Muscle layer of duodenum (tissue), 2 donors: ENCODE results near the gene PROSER2.

Experiments used
- H3K27ac ChIP-seq: one replicate; pipeline ENCODE4 v1.7.0; 2013; ENCODE audit warnings: mild to moderate bottlenecking, low read length
- H3K27me3 ChIP-seq: one replicate; pipeline ENCODE4 v1.7.0; 2013; ENCODE audit warnings: low read depth, mild to moderate bottlenecking, control low read depth, low read length
- H3K36me3 ChIP-seq, 2 donors: one replicate each; pipeline ENCODE4 v1.7.0; 2013; ENCODE audit warnings: low read length in 2 of 2, control low read depth in 1 of 2, mild to moderate bottlenecking in 1 of 2; ENCODE audit not compliant: insufficient read depth in 2 of 2, control insufficient read depth in 1 of 2
- H3K4me1 ChIP-seq, 2 donors: one replicate each; pipeline ENCODE4 v1.7.0; 2013; ENCODE audit warnings: low read length in 2 of 2, mild to moderate bottlenecking in 2 of 2, control low read depth in 1 of 2, moderate library complexity in 1 of 2; ENCODE audit not compliant: insufficient read depth in 2 of 2, control insufficient read depth in 1 of 2
- H3K4me3 ChIP-seq, 2 donors: one replicate each; pipeline ENCODE4 v1.7.0; 2013; ENCODE audit warnings: low read length in 2 of 2, low read depth in 1 of 2, mild to moderate bottlenecking in 1 of 2
- H3K9me3 ChIP-seq, 2 donors: one replicate each; pipeline ENCODE4 v1.7.0; 2013; ENCODE audit warnings: low read length in 2 of 2, control low read depth in 1 of 2, mild to moderate bottlenecking in 1 of 2; ENCODE audit not compliant: control insufficient read depth in 1 of 2
- donor health status: healthy.

The PROSER2 gene

GRCh38 chr10:11823122-11823988, at the start of gene PROSER2:
TSS of gene PROSER2 (plus strand) at chr10:11823356. CDS start at chr10:11852078, 28,722 bp downstream.
- Histone ChIP-seq H3K27me3 (peaks cover 4% of the 10 kb centered on the region), H3K9me3 (no peaks in the 10 kb centered on the region), H3K4me1 (peaks cover 0 to 10% of the 10 kb centered on the region in 2 donors), H3K4me3 (peak within 1 kb of the TSS; percentile 37 to 70), H3K36me3 (no peaks in the 10 kb centered on the region), H3K27ac (no peak within 1 kb of the TSS)

- Histone ChIP-seq H3K36me3 (no peaks in the 10 kb centered on the region), H3K27me3 (no peaks in the 10 kb centered on the region), H3K4me3 (no peak overlapping the region), H3K27ac (no peak overlapping the region), H3K9me3 (no peaks in the 10 kb centered on the region), H3K4me1 (no peaks in the 10 kb centered on the region)
Observed at GRCh38 chr10:11773761-11774441, 49.3 kb upstream of the PROSER2 start.

GRCh38 chr10:11775412-11775811, 47.7 kb upstream of the PROSER2 start:
- Histone ChIP-seq H3K27me3 (no peaks in the 10 kb centered on the region), H3K4me1 (no peaks in the 10 kb centered on the region), H3K4me3 (no peak overlapping the region)

GRCh38 chr10:11776080-11776479, 47.1 kb upstream of the PROSER2 start:
- Histone ChIP-seq H3K4me3 (no peak overlapping the region), H3K36me3 (no peaks in the 10 kb centered on the region), H3K4me1 (no peaks in the 10 kb centered on the region), H3K27me3 (no peaks in the 10 kb centered on the region), H3K9me3 (no peaks in the 10 kb centered on the region), H3K27ac (no peak overlapping the region)

More at GRCh38 chr10:11775412-11775811, 47.7 kb upstream of the PROSER2 start:
- H3K36me3 ChIP-seq = no peaks in the 10 kb centered on the region
- no peak overlapping the region for H3K27ac ChIP-seq
- H3K9me3 ChIP-seq = no peaks in the 10 kb centered on the region

GRCh38 chr10:11781114-11781513, 42.0 kb upstream of the PROSER2 start:
- Histone ChIP-seq H3K27me3 (no peaks in the 10 kb centered on the region), H3K4me3 (no peak overlapping the region), H3K27ac (no peak overlapping the region), H3K9me3 (no peaks in the 10 kb centered on the region), H3K4me1 (no peaks in the 10 kb centered on the region), H3K36me3 (no peaks in the 10 kb centered on the region)

GRCh38 chr10:11782793-11783557, 40.2 kb upstream of the PROSER2 start:
- Histone ChIP-seq H3K27me3 (no peaks in the 10 kb centered on the region), H3K36me3 (no peaks in the 10 kb centered on the region), H3K4me3 (no peak overlapping the region), H3K27ac (no peak overlapping the region), H3K9me3 (no peaks in the 10 kb centered on the region), H3K4me1 (no peaks in the 10 kb centered on the region)

- no peaks in the 10 kb centered on the region for H3K9me3 ChIP-seq
Observed at GRCh38 chr10:11783558-11783865, 39.6 kb upstream of the PROSER2 start.

GRCh38 chr10:11787374-11787773, 35.8 kb upstream of the PROSER2 start:
- H3K9me3 ChIP-seq = no peaks in the 10 kb centered on the region
- no peaks in the 10 kb centered on the region for H3K27me3 ChIP-seq
- H3K4me3 ChIP-seq = no peak overlapping the region
- no peaks in the 10 kb centered on the region for H3K36me3 ChIP-seq
- H3K27ac ChIP-seq = no peak overlapping the region
- H3K4me1 ChIP-seq = no peaks in the 10 kb centered on the region

More at GRCh38 chr10:11783558-11783865, 39.6 kb upstream of the PROSER2 start:
- Histone ChIP-seq H3K36me3 (no peaks in the 10 kb centered on the region), H3K4me1 (no peaks in the 10 kb centered on the region), H3K4me3 (no peak overlapping the region), H3K27me3 (no peaks in the 10 kb centered on the region), H3K27ac (no peak overlapping the region)

- H3K36me3 ChIP-seq = no peaks in the 10 kb centered on the region
- no peaks in the 10 kb centered on the region for H3K27me3 ChIP-seq
- no peak overlapping the region for H3K4me3 ChIP-seq
Observed at GRCh38 chr10:11787846-11788245, 35.3 kb upstream of the PROSER2 start.

GRCh38 chr10:11789306-11789705, 33.9 kb upstream of the PROSER2 start:
- Histone ChIP-seq H3K9me3 (no peaks in the 10 kb centered on the region), H3K27ac (no peak overlapping the region), H3K36me3 (no peaks in the 10 kb centered on the region), H3K27me3 (no peaks in the 10 kb centered on the region), H3K4me1 (no peaks in the 10 kb centered on the region), H3K4me3 (no peak overlapping the region)

More at GRCh38 chr10:11787846-11788245, 35.3 kb upstream of the PROSER2 start:
- Histone ChIP-seq H3K27ac (no peak overlapping the region), H3K4me1 (no peaks in the 10 kb centered on the region), H3K9me3 (no peaks in the 10 kb centered on the region)

GRCh38 chr10:11789956-11790355, 33.2 kb upstream of the PROSER2 start:
- Histone ChIP-seq H3K4me3 (no peak overlapping the region), H3K4me1 (no peaks in the 10 kb centered on the region), H3K27ac (no peak overlapping the region), H3K36me3 (no peaks in the 10 kb centered on the region), H3K9me3 (no peaks in the 10 kb centered on the region), H3K27me3 (no peaks in the 10 kb centered on the region)
